Endometrial microvascular endothelial cells (primary cell): ENCODE measurements around the gene HDGFL2. TPM values are rescaled to one million over a fixed set of nuclear protein-coding genes. Genes with fewer than 3 reads are reported as not detected.
"Not testable (repeated sequence)": the region's sequence is repeated elsewhere in the genome, so short reads cannot be mapped to it uniquely, and the experiment has no call there.

Experiments used
- in situ Hi-C: cut with HindIII; loops from 2 replicates; pipeline ENCODE4 v1.10.0; 2017; ENCODE audit warnings: low sequenced_read_pairs, low pct_unique_long_range_greater_than_20kb; ENCODE audit errors: inconsistent ontology term
- total RNA-seq: library from RNA; depleted of rRNA; stranded (reverse); fragments of >200 nt; gene quantifications from one replicate; pipeline ENCODE4 v1.2.3, GENCODE V29; 2015; ENCODE audit errors: inconsistent ontology term

HDGFL2 gene
- total RNA-seq, 1 donor from 2014 or later = 66.1 TPM

GRCh38 chr19:4521170-4521887 is 49.2 kb downstream of the HDGFL2 start:
- in situ Hi-C loops = no loop called here

GRCh38 chr19:4521888-4522242 is 49.8 kb downstream of the HDGFL2 start:
- in situ Hi-C loops = no loop called here

GRCh38 chr19:4522291-4523002 is 50.4 kb downstream of the HDGFL2 start:
- in situ Hi-C loops = no loop called here

GRCh38 chr19:4523306-4524110 is 51.4 kb downstream of the HDGFL2 start:
- in situ Hi-C loops = no loop called here

GRCh38 chr19:4524808-4525562 is 52.9 kb downstream of the HDGFL2 start:
- in situ Hi-C loops = no loop called here

GRCh38 chr19:4525563-4526002 is 53.5 kb downstream of the HDGFL2 start:
- in situ Hi-C loops = no loop called here

- in situ Hi-C loops = not testable (repeated sequence)
Observed at GRCh38 chr19:4527377-4527776, 55.3 kb downstream of the HDGFL2 start.

- in situ Hi-C loops = no loop called here
Observed at GRCh38 chr19:4528843-4529242, 56.7 kb downstream of the HDGFL2 start.

GRCh38 chr19:4529924-4530522 is 57.9 kb downstream of the HDGFL2 start:
- in situ Hi-C loops = no loop called here

GRCh38 chr19:4531562-4532165 is 59.6 kb downstream of the HDGFL2 start:
- in situ Hi-C loops = no loop called here

- in situ Hi-C loops = no loop called here
Observed at GRCh38 chr19:4533334-4533733, 61.2 kb downstream of the HDGFL2 start.

GRCh38 chr19:4533835-4534424 is 61.8 kb downstream of the HDGFL2 start:
- in situ Hi-C loops = no loop called here

GRCh38 chr19:4534836-4535658 is 63.0 kb downstream of the HDGFL2 start, which contains the start of gene PLIN5:
Gene PLIN5 (minus strand): TSS chr19:4535224. CDS start chr19:4534074, 1,150 bp downstream.
- in situ Hi-C loops = no loop called here

GRCh38 chr19:4536798-4537197 is 64.7 kb downstream of the HDGFL2 start:
- in situ Hi-C loops = no loop called here

- in situ Hi-C loops = no loop called here
Observed at GRCh38 chr19:4537953-4538600, 66.0 kb downstream of the HDGFL2 start.

GRCh38 chr19:4538601-4538954 is 66.5 kb downstream of the HDGFL2 start:
- in situ Hi-C loops = no loop called here
